GM13977 (cell line): Measurements from ENCODE around the gene RAB36.

Experiments
- DNase-seq: peaks from one replicate; pipeline ENCODE4 v3.0.0; 2012; ENCODE audit warnings: low spot score
- in situ Hi-C: fragments of 300-500 bp; cut with MboI; formaldehyde crosslinking; loops from one replicate; pipeline ENCODE4 v1.12.0; 2022; ENCODE audit warnings: low sequenced_read_pairs, low pct_unique_long_range_greater_than_20kb, mixed read lengths, inconsistent platforms; ENCODE audit not compliant: unreplicated experiment
- TF ChIP-seq, protein P1 (sequence below): IDR thresholded peaks from 2 replicates; pipeline ENCODE4 v1.5.1; 2012; ENCODE audit warnings: mild to moderate bottlenecking, control low read depth; ENCODE audit not compliant: insufficient read depth; ENCODE audit errors: extremely low read depth, missing control alignments

Gene RAB36, protein sequence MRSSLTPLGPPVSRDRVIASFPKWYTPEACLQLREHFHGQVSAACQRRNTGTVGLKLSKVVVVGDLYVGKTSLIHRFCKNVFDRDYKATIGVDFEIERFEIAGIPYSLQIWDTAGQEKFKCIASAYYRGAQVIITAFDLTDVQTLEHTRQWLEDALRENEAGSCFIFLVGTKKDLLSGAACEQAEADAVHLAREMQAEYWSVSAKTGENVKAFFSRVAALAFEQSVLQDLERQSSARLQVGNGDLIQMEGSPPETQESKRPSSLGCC

DNA sequence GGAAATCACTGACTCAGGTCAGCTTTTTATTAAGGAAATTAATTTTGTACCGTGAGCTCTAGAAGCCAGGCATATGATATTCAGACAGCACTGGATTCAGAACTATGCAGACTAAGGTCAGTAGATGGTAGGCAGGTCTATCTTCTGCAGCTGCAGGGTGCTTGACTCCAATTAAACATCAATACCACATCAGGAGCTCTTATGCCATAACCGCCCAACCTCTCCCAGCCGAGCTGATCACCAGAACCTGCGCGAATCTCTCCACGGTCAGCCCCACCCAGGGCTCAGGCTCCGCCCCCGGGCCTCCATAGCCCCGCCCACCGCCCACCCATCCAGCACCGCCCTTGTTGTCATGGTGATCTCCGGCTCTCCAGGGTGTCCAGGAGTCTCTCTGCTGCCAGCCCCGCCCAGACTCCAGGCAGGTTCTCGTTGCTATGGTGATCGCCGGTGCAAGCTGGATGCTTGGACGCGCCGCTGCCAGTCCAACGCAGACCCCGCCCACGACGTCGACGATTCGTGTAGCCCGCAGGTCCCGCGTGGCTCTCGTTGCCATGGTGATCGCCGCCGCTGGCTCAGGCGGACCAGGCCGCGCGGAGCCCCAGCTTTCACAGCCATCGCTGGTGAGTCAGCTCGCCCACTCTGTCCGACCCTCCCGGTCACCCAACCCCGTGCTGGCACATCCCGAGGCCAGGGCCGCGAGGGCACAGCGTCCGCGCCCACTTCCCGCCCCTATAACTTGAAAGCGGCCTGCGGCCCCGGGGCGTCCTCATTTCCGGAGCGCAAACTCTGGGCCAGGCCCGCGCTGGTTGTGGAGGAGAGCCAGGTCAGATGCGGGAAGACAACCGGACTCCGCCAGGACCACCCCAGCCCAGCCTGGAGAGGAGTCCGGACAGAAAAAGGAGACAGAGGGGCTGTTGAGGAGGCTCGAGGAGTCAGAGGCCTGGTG, at the start of gene RAB36:
Gene RAB36, plus strand, starts transcription at position 546 of the 946 bp plus-strand sequence. CDS start 1,140 bp downstream, outside the sequence.
- TF ChIP-seq, protein P1, sequence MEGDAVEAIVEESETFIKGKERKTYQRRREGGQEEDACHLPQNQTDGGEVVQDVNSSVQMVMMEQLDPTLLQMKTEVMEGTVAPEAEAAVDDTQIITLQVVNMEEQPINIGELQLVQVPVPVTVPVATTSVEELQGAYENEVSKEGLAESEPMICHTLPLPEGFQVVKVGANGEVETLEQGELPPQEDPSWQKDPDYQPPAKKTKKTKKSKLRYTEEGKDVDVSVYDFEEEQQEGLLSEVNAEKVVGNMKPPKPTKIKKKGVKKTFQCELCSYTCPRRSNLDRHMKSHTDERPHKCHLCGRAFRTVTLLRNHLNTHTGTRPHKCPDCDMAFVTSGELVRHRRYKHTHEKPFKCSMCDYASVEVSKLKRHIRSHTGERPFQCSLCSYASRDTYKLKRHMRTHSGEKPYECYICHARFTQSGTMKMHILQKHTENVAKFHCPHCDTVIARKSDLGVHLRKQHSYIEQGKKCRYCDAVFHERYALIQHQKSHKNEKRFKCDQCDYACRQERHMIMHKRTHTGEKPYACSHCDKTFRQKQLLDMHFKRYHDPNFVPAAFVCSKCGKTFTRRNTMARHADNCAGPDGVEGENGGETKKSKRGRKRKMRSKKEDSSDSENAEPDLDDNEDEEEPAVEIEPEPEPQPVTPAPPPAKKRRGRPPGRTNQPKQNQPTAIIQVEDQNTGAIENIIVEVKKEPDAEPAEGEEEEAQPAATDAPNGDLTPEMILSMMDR = no peak
- in situ Hi-C loops = loop anchor here (25.0 kb wide), 2 partner anchors 783 to 933 kb away; no protein-coding TSS in a partner anchor
- DNase-seq = peak; percentile 89

DNA sequence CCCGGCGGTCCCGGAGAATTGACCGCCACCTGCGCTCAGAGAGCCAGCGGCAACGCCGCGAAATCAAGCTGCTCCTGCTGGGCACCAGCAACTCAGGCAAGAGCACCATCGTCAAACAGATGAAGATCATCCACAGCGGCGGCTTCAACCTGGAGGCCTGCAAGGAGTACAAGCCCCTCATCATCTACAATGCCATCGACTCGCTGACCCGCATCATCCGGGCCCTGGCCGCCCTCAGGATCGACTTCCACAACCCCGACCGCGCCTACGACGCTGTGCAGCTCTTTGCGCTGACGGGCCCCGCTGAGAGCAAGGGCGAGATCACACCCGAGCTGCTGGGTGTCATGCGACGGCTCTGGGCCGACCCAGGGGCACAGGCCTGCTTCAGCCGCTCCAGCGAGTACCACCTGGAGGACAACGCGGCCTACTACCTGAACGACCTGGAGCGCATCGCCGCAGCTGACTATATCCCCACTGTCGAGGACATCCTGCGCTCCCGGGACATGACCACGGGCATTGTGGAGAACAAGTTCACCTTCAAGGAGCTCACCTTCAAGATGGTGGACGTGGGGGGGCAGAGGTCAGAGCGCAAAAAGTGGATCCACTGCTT, 49.4 kb upstream of the RAB36 start:
- DNase-seq = no peak
- in situ Hi-C loops = no loop called here
- TF ChIP-seq, protein P1 = no peak

DNA sequence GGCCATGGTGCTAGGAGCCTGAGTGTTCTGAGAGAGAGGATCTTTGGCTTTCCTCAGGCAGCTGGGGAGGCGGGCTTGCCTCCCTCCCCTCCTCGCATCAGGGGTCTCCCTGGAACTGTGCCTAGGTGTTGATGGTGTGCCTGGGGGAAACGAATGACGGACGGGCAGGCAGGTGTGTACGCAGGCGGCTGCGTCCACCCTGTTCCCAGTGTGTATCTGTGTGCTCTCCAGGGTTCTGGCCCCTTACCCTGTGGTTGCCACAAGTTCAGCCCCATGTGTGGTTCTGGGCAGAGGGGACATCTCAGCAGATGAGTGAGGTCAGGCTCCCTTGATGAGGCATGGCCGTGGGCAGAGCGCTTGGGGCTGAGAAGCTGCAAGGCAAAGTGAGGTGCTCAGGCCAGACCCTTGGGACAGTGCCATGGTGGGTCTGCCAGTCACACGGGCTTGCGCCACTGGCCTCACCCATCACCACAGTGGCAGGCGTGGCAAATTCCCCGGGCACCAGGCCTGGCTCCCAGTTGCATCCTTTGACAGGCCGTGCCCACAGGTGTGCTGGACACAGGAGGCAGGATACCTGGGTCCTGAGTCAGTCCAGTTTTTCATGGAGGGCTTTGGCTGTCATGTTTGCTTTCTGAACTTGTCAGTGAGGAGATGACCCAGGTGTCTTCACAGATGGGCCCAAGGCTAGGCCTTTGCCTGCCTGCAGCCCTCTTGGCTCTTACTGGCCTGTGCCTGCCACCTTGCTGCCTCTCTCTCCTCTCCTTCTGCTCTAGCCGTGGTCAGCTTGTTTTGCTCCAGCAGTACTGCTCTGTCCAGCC, 47.7 kb upstream of the RAB36 start:
- TF ChIP-seq, protein P1 = no peak
- in situ Hi-C loops = no loop called here
- DNase-seq = no peak

DNA sequence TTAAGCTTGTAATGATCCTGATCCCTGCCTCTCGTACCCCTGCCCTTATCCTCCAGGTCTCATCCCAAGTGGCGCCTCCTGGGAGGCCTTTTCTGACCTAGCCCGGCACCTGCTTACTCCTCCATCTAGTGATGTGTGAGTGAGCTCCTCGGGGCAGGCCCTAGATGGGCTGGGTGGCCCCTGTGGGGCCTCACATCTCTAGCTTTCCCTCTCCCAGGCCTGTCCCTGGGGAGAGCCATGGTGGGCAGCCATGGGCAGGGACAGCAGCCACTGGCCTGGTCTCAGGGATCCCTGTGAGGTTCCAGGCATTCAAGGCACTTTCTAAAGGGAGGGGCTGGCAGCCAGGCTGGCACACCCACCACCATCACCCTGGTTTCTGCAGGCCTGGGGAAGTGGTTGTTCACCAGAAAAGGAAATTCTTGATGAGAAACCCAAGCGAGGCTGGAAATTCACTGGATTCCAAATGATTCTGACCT, 47.0 kb upstream of the RAB36 start:
- in situ Hi-C loops = no loop called here

DNA sequence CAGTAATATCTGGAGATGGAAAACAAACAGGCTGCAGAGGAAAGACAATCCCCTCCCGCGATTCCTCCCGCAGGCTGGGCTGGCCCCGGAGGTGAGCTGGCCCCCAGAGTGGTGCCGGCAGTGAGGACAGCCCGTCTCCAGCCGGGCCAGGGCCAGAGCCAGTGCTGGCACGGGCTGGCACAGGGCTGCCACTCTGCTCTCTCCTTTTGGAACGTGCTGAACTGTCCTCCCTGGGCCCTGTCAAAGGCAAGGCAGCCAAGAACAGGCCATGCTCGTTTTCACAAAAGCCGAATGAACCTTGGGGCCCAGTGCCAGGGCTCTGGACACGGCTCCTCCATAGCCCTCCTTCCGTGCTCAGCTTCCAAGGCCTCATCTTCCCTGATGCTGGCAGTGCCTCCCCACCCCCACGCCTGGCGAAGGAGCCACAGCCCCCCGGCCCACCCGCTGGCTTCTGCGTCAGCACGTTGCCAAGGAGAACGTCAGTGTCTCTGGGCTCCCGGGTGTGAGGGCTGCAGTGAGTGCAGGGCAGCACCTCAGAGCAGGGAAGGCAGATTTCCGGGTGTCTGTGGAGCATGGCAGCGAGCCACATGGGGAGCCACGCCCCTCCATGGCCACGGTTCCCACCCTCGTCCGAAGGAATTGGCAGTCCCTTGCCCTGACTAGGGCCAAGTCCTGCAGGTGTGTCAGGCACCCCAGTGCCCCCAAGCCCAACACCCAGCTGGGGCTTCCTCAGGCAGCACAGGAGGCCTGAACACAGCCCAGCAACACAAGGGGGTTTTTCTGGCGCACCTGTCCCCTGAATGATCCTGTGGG, 46.4 kb upstream of the RAB36 start:
- no peak for DNase-seq
- TF ChIP-seq, protein P1 = no peak
- in situ Hi-C loops = no loop called here

More for the DNA sequence above, 47.0 kb upstream of the RAB36 start:
- no peak for DNase-seq
- TF ChIP-seq, protein P1 = no peak
